Fibroblast of lung (primary cell): Measurements from ENCODE around the gene PIM1.

ENCODE experiments used
- CTCF ChIP-seq, 2 donors: IDR thresholded peaks in 1 of 2; conservative IDR thresholded peaks in 1 of 2; 1 replicate in 1 of 2; 2 replicates in 1 of 2; pipeline ENCODE4 v1.5.1; 2011 to 2012; ENCODE audit warnings: low read length in 2 of 2, control low read depth in 1 of 2, inconsistent platforms in 1 of 2, low read depth in 1 of 2, mild to moderate bottlenecking in 1 of 2
- EZH2 ChIP-seq: IDR thresholded peaks from 2 replicates; pipeline ENCODE4 v1.5.1; 2012; ENCODE audit warnings: low read length, control low read depth, mild to moderate bottlenecking; ENCODE audit errors: missing control alignments

GRCh38 chr6:37218061-37218460 is 48.1 kb downstream of the PIM1 start:
- no peak for TF ChIP-seq CTCF (conservative IDR thresholded peaks at IDR 0.05 in 1 of 2, IDR thresholded peaks at IDR 0.05 in 1 of 2; ENCODE audit: low read depth in 1 of 2, low read length in 2 of 2)
- TF ChIP-seq EZH2: no peak
